CD4-positive, alpha-beta T cell treated with Interleukin-15 for 1 hour (primary cell): ENCODE results near the gene VRK1.

Experiments used
- DNase-seq: peaks from one replicate; pipeline ENCODE4 v3.0.0-alpha.2; 2020

The VRK1 gene

DNA sequence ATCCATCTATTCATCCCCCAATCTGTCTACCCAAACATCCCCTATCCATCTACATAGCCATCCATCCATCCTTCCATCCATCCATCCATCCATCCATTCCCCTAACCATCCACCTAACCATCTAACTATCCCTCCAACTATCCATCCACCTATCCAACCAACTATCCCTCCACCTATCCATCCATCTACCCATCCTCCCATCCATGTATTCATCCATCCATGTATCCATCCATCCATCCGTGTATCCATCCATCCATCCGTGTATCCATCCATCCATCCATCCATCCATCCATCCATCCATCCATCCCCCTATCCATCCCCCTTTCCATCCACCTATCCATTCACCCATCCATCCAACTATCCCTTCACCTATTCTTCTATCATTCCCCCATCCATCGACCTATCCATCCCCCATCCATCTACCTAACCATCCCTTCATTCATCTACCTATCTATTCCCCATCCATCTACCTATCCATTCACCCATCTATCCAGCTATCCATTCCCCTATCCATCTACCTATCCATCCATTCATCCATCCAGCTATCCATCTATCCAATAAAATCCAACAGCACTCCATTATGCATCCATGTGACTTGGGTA is 131.7 kb downstream of the VRK1 start:
- no peak for DNase-seq

- DNase-seq, result no peak
These were observed 132.8 kb downstream of the VRK1 start for GRCh38 chr14:96929950-96930349.

DNA sequence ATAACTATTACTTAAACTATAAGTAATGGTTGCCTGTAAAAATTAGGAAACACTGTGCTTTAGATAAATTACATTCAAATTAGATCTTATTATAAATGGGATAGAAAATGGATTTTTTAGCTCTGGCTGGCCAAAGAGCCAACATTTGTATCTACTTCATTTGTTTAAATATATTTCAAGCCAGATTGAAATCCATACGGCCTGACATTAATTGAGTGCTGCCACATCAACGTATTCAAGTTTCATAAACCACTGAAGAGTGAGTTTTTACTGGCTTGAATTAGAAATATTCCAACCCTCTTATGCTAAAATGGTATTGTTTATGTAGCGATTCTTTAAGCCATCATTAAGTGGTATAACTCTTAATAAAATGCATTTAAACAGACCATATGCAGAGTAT is 133.3 kb downstream of the VRK1 start:
- no peak for DNase-seq
